Coronary artery (tissue), 2 donors: ENCODE measurements around the gene MTERF4.

Experiments used
- DNase-seq: peaks from one replicate; pipeline ENCODE4 v3.0.0-alpha.2; 2017; ENCODE audit warnings: low spot score
- H3K27ac ChIP-seq, 2 donors: fragments of 200-600 bp; sonication (generic); one replicate each; pipeline ENCODE4 v1.5.1; 2016 to 2019
- H3K4me3 ChIP-seq: fragments of 200-600 bp; sonication (generic); 2 replicates; pipeline ENCODE4 v1.5.1; 2016; ENCODE audit warnings: mild to moderate bottlenecking, moderate library complexity
- TF ChIP-seq, protein P1 (sequence below): fragments of 200-600 bp; sonication (generic); IDR thresholded peaks from one replicate; pipeline ENCODE4 v1.5.1; 2019; ENCODE audit warnings: antibody characterized with exemption

Gene MTERF4

DNA sequence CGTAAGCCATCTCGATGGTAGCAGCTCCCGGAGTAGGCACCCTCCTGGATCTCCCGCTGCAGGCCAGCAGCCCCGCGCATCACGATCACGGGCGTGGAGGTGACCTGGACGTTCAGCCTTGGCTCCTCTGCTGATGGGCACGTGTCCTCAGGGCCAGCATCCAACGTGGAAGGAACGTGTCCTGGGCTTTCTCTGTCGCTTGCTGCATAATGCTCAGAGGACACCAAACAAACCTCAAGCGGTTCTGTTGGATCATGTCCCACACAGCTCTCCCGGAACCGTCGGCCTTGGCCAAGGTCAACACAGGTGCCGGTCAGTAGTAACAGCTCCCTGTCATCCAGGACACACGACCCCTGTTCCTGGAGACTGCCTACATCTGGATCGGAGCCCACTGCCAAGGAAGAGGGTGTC lies 24.1 kb upstream of the MTERF4 start:
- TF ChIP-seq, protein P1, sequence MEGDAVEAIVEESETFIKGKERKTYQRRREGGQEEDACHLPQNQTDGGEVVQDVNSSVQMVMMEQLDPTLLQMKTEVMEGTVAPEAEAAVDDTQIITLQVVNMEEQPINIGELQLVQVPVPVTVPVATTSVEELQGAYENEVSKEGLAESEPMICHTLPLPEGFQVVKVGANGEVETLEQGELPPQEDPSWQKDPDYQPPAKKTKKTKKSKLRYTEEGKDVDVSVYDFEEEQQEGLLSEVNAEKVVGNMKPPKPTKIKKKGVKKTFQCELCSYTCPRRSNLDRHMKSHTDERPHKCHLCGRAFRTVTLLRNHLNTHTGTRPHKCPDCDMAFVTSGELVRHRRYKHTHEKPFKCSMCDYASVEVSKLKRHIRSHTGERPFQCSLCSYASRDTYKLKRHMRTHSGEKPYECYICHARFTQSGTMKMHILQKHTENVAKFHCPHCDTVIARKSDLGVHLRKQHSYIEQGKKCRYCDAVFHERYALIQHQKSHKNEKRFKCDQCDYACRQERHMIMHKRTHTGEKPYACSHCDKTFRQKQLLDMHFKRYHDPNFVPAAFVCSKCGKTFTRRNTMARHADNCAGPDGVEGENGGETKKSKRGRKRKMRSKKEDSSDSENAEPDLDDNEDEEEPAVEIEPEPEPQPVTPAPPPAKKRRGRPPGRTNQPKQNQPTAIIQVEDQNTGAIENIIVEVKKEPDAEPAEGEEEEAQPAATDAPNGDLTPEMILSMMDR = no peak
- DNase-seq = no peak
- no peak overlapping the region for H3K4me3 ChIP-seq
- no peak overlapping the region for H3K27ac ChIP-seq

DNA sequence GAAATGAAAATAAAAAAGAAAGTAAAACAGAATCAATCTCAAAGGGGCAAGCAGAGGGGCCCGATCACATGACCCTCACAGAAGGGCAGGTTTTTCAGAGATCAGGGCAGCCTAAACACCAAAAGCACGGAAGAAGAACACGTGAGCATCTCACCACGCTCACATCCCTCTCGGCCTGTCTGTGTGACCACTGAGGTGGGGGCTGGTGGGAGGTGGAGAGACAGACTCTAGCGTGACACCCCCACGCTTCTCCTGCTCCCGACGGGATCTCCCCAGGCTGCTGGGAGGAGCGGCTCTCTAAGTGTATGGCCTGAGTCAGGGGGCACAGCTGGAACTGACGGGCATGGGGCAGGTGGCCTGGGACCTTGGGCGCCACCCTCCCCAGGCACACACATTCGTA lies 23.5 kb upstream of the MTERF4 start:
- Histone ChIP-seq H3K27ac (no peak overlapping the region), H3K4me3 (no peak overlapping the region)
- DNase-seq = no peak
- TF ChIP-seq, protein P1 = no peak

DNA sequence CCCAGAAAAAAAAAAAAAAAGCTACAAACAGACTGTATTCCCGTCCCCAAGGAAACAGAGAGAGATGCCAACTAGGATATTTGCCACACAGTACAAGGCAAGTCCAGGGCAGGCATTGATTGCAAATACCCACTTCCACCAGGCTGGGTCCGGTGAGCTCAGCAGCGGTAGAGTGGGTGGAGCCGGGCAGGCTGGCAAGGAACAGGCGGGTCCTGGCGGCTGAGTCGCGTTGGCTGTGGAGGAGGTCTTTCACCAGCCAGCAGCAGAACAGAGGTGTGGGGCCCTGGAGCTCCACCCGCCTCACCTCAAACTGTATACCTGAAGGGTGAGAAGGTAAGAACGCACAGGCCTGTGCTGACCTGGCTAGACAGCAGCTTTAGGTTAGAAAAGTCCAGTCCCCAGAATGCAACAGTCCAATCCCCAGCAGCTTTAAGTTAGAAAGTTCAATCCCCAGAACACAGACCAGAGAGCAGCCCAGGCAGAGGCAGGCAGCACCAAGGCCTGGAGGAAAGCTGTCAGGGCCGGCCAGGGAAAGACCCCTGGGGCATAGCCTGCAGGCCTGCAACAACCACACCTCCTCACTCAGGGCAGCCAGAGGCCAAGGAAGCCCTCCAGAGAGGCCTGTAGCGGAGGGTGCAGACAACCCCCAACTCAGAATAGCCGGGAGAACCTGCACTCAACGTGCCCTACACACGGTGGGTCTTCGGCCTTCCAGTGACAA lies 21.9 kb upstream of the MTERF4 start:
- no peak for DNase-seq

DNA sequence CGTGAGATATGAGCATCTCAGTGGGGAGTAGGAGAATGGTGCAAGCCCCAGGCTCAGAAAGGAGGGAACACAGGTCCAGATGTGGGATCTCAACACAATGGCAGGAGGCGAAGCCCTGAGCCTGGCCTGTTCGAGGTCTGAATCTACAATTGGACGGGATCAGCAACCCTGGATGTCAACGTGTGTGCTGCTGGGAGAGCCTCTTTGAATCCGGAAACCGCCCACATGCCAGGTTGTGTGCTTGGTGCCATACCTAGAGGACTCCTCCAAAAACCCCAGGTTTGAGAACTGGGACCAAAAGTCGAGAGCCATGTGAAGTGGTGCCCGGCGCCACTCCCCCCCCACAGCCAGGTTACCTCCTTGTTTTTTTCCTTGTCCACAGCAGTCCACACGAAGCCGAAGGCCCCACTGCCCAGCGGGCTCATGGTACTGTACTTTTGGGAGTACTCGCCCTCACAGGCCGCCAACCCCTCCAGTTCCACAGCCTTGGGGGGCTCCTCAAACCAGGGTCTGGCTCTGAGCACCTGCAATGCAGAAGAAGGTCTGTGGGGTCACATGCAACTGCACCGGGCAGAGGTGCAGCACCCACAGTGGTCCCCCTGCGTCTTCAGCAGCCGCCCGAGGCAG lies 20.4 kb upstream of the MTERF4 start:
- Histone ChIP-seq H3K27ac (no peak overlapping the region), H3K4me3 (no peak overlapping the region)
- TF ChIP-seq, protein P1 = no peak
- DNase-seq = no peak

More for the DNA sequence above, 21.9 kb upstream of the MTERF4 start:
- TF ChIP-seq, protein P1 = no peak
- no peak overlapping the region for H3K27ac ChIP-seq
- H3K4me3 ChIP-seq = no peak overlapping the region

DNA sequence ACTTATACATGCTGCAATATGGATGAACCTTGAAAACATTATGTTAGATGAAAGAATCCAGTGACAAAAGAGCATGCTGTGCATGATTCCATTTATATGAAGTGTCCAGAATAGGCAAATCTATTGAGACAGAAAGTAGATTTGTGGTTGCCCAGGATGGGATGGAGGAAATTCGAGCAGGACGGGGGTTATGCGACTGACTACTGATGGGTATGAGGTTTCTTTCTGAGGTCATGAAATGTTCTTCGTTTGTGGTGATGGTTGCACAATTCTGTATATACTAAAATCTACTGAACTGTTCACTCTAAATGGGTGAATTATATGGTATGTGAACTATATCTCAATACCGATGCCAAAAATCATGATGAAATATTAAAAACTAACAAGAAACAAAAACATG lies 18.9 kb upstream of the MTERF4 start:
- TF ChIP-seq, protein P1 = no peak
- no peak for DNase-seq
- no peak overlapping the region for H3K4me3 ChIP-seq
- H3K27ac ChIP-seq = no peak overlapping the region

DNA sequence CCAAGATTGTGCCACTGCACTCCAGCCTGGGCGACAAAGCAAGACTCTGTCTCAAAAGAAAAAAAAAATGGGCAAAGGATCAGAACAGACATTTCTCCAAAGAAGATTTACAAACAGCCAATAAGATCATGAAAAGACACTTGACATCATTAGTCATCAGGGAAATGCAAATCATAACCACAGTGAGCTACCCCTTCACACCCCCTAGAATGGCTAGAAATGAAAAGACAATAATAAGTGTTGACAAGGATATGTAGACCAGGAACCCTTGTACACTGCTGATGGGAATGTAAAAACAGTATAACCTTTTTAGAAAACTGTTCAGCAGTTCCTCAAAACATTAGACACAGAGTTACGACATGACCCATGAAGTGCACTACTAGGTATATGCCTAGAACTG lies 18.4 kb upstream of the MTERF4 start:
- TF ChIP-seq, protein P1 = no peak

More for the DNA sequence above, 18.4 kb upstream of the MTERF4 start:
- Histone ChIP-seq H3K4me3 (no peak overlapping the region), H3K27ac (no peak overlapping the region)
- DNase-seq = no peak
